Myocyte (in vitro differentiated cells): ENCODE measurements around the gene MT1M. TPM values are rescaled to one million over a fixed set of nuclear protein-coding genes. Genes with fewer than 3 reads are reported as not detected.
"Not testable (repeated sequence)": the region's sequence is repeated elsewhere in the genome, so short reads cannot be mapped to it uniquely, and the experiment has no call there.

Source experiments
- DNase-seq: peaks from one replicate; pipeline ENCODE4 v3.0.0-alpha.2; 2012; ENCODE audit warnings: low read depth
- polyA plus RNA-seq: library from polyadenylated mRNA; unstranded; fragments of >200 nt; gene quantifications from one replicate; pipeline ENCODE4 v1.2.1, GENCODE V29; 2012; ENCODE audit warnings: missing spikeins
- total RNA-seq: library from RNA; depleted of rRNA; stranded (reverse); fragments of >200 nt; gene quantifications from 2 replicates; pipeline ENCODE4 v1.2.3, GENCODE V29; 2014

MT1M gene
- not detected in 2 replicates for total RNA-seq
- 0.19 TPM for polyA plus RNA-seq

- no peak for DNase-seq
Observed at GRCh38 chr16:56632156-56632847, at the start of gene MT1M. TSS of gene MT1M (plus strand) at chr16:56632659. CDS start at chr16:56632732, 73 bp downstream.

- DNase-seq: not testable (repeated sequence)
Observed at GRCh38 chr16:56582911-56583310, 49.5 kb upstream of the MT1M start.

DNA sequence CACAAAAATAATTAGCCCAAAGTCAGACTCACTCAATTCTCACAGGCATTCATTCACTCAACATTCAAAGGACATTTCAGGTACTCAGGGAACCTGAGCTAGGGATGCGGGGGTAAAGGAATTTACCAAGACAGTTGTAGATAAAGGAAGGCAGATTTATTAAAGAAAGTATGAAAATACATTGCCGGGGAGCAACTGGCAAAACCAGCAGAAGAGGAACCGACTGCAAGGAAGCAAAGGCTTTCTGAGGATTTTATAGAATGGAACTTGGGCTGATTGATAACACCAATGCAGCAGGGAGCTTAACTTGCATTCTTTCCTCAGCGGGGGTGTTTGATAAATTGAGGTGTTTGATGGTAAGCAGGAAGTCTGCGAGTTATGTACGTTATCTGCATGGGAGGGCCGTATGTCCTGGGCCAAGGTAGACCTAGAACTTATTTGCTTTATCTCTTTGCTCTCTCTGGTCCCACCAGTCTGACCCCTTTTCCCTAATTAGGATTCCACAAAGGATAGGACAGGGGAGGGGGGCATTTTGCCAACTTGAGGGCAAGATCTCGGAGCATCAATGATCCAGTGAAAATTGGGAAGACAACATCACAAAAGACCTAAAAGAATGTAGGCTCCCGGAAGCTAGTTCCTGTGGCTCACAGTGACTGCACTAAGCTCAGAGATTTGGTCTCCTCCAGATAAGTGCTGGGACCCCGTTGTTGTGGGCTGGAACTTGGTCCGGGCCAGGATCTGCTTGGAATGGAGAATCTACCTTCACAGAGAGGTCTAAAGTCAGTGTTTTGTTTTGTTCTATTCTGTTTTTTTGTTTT lies 48.9 kb upstream of the MT1M start:
- DNase-seq: no peak

DNA sequence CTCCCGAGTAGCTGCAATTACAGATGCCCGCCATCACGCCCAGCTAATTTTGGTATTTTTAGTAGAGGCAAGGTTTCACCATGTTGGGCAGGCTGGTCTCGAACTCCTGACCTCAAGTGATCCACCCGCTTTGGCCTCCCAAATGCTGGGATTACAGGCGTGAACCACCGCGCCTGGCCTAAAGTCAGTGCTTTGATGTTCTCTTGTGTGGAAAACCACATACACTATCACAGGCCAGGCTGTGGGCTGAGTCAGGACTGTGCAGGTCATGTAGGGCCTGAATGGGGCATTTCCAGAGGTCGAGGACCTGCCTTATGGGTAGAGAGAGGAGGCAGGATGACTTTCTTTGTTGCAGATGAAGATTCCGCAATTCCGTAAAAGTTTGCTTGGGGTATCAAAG lies 48.2 kb upstream of the MT1M start:
- DNase-seq: no peak

- no peak for DNase-seq
Observed at GRCh38 chr16:56588781-56589140, 43.7 kb upstream of the MT1M start.

GRCh38 chr16:56589141-56590039 lies 43.1 kb upstream of the MT1M start, which contains the start of gene MT3:
TSS of gene MT3 (plus strand) at chr16:56589528. CDS start at chr16:56589591, 63 bp downstream.
- DNase-seq: peak; percentile 86

DNA sequence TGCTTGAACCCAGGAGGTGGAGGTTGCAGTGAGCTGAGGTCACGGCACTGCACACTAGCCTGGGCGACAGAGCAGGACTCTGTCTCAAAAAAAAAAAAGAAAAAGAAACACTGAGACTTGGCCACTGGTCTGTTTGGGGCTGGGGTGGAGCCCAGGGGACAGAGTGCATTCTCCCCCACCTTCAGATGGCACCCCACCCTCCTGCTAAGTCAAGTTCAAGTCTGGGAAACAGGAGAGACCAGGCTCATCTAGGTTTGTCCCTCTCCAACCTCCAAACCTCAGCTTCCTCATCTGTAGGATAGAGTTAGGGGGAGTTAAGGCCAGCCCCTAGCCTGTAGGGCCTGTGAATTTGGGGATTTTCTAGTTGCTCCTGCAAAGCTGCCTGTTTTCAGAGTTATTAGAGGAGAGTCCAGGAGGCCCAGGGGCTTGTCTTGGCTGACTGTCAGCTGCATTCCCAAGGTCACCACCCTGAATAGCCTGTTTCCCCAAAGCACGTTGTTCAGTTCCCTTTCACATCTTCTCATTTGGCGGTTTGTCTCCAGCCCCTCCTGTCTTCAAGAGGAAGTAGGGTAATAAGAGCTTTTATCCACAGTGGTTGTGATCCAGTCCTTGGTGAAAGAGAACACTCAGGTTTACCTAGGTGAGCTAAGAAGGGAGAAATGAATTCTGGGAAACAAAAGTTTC lies 40.9 kb upstream of the MT1M start:
- DNase-seq: no peak

DNA sequence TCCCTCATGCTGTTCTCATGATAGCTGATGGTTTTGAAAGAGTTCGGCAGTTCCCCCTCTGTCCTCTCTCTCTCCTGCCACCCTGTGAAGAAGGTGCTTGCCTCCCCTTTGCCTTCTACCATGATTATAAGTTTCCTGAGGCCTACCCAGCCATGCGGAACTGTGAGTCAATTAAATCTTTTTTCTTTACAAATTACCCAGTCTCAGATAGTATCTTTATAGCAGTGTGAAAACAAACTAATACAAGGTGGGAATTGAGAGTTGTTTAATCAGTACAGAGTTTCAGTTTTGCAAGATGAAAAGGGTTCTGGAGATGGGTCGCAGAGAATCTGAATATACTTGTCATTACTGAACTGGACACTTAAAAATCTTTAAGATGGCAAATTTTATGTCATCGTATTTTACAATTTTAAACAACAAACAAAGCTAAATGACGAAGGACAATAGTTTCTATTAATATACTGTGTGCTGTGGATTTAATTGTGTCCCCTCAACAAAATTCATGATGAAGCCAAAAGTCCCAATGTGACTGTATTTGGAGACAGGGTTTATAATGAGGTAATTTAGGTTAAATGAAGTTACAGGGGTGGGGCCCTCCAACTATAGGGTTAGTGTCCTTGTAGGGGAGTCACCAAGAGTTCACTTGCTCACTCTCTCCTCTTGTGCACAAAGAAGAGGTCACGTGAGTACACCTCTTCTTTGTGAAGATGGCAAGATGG lies 38.7 kb upstream of the MT1M start:
- DNase-seq: no peak

DNA sequence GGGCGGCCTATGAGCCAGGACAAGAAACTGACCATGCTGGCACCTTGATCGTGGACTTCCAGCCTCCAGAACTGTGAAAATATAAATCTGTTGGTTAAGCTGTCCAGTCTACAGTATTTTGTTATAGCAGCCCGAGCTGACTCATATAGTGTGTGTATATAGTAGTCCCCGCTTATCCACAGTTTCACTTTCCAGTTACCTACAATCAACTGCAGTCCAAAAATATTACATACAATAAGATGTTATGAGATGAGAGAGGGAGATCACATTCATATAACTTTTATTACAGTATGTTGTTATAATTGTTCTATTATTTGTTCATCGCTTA lies 38.2 kb upstream of the MT1M start:
- no peak for DNase-seq

- DNase-seq: peak; percentile 72
Observed at GRCh38 chr16:56600398-56600999, 32.0 kb upstream of the MT1M start.

DNA sequence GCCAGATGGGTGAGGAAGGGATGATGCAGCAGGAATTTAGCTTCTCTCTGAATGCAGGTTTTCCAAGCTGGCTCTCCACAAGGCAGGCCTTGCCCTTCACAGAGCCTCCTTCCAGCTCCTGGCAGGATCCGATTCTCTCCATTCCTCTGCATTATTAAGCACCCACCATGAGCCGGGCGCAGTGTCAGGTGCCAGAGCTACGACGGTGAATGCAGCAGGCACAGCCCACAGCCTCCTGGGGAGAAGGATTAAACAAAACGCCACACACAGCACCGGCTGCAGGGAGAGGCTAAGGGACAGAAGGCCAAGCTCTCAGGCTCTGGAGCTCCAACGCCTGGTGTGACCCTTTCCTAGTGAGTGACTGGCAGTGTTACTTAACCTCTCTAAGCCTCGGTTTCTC lies 31.1 kb upstream of the MT1M start:
- no peak for DNase-seq

DNA sequence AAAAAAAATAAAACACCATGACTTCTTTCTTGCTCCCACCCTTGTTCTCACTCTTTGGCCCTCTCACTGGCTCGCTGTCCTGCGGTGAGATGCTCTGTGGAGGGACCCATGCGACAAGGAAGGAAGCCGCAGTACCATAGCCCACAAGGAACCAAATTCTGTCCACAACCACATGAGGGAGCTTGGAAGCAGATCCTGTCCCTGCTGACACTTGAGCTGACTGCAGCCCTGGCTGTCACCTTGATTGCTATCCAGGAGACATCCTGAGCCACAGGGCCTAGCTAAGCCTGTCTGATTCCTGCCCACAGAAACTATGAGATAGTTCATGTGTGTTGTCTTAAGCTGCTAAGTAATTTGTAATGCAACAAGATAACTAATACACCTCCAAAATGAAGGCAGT lies 28.9 kb upstream of the MT1M start:
- DNase-seq: peak; percentile 61

DNA sequence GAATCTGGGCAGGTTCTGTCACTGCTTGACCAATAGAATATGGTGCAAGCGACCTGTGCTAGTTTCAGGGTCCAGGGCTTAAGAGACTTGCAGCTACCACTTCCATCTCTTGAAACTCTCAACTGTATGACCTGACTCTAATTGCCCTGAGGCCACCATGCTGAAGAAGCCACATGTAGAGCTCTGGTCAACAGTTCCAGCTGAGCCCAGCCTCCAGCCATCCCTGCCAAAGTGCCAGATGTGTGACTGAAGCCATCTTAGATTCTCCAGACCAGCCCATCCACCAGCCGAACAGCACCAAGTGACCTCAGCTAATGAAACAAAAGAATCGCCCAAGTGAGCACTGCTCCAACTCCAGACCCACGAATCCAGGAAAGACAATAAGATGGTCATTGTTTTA lies 27.5 kb upstream of the MT1M start:
- DNase-seq: no peak

DNA sequence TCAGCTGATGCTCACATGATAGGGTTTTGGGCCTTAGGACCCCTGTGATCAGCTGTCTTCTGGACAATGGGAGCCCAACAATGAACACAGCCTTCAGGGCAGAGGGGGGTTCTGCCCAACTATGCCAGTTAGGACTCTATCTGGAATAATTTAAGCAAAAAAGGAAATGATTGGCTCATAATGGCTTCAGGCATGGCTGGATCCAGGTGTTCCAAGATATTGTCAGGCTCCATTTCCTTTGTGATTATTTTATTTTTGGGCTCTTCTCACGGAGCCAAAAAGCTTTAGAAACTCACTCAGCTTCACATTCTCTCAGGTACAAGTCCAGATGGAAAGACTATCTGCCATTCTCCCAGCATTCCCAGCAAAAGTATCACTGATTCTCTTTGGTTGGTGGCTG lies 27.0 kb upstream of the MT1M start:
- DNase-seq: no peak

GRCh38 chr16:56606071-56606475 lies 26.4 kb upstream of the MT1M start:
- DNase-seq: peak; percentile 50

DNA sequence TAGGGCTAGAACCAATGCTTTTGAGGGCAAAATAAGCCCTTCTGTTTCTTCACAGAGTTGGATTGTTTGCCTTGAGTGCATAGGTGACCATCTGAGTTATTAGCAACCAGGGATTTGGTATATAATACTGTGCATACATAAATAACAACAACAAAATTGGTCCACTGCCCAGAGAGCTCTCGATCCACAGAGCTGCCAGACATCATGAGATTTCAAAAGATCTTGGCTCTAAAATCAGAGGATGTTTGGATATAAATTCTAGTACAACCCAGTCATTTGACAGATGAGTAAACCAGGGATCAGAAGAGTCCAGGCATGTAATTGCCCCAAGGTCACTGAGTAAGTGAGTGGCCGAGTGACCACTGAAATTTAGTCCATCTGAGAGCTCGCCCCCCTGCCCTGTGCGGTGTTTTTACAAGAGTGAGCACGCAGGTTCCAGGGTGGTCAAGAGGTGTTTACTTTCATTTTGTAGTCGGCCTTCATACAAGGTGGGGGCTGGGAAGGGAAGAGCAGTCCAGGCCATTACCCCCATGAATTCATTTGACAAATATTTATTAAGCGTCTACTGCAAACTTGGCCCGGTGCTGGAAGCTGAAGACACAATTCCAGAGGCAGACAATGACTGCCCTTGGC lies 25.9 kb upstream of the MT1M start:
- peak; percentile 64 for DNase-seq

GRCh38 chr16:56607109-56607618 lies 25.3 kb upstream of the MT1M start:
- peak; percentile 87 for DNase-seq

DNA sequence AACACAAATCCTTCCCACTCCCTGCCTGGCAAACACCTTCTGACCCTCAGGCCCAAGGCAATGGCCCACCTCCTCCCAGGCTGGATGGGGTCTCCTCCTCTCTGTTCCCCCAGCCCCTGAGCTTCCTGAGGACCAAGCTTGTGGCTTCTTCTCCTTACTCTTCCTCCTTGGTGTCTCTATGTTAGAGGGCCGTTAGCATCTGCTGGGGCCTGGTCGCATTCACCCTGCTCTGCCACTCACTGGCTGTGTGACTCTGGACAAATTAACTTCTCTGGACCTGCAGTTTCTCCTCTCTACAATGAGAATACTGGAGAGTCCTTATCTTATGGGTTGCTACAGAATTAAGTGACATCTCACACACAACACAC lies 24.8 kb upstream of the MT1M start:
- peak; percentile 44 for DNase-seq
